ENCODE results near the gene APOF.

DNA sequence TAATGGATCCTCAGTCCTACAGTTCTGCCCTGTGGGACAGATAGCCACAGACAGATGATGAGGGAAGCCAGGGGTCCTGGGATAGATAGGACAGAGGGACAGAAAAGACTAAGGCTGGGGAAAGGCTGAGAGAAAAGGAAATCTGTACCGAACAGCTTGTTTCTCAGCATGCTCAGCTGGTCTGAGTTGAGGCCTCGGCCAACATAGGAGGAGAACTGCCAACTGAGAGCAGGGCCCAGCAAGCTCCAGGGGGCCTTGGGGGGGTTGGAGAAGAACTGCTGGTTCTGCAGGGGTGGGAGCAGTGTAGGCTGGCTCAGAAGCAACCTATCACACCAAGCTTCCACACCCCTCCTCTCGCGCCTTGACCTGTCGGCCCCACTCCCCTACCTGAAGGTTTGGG, 13.9 kb downstream of the APOF start:
- no peak for TF ChIP-seq CTCF (IDR thresholded peaks at IDR 0.05)
- no peak for TF ChIP-seq EZH2 (IDR thresholded peaks at IDR 0.05)
- TF ChIP-seq EZH2phosphoT487 (IDR thresholded peaks at IDR 0.05): no peak
